ENCODE measurements around the gene FBXL17.

FBXL17 gene

DNA sequence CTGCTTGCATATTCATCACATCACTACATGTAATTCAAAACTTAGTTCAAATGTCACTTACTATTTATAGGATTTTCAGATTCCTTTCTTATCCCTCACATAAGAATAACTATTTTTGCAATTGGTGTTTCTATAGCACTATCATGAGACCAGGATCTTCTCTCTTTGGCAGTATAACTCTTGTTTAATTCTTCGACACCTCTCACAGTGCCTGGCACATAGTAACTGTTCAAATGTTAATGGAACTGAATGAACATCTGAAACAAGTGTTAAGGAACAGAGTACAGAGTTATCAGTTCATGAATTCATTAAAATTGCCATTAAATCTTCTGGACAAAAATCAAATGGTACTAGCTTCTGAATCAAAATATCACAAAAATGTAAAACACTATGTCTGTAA, 40.0 kb downstream of the FBXL17 start:
- Histone ChIP-seq H3K79me2 (ENCODE audit: insufficient read depth, low read length) (no peaks in the 10 kb centered on the region), H3F3A (ENCODE audit: low read depth) (no peaks in the 10 kb centered on the region), H3K36me3 (ENCODE audit: insufficient read depth, low read length) (no peaks in the 10 kb centered on the region), H3K4me2 (ENCODE audit: low read depth, low read length, poor library complexity, severe bottlenecking) (no peak overlapping the region), H3K4me1 (ENCODE audit: insufficient read depth, low read length, poor library complexity, severe bottlenecking) (peaks cover 10% of the 10 kb centered on the region), H3K4me3 (ENCODE audit: low read length, poor library complexity, severe bottlenecking) (no peak overlapping the region), H3K9me2 (replicated peaks; ENCODE audit: low read depth, low read length) (no peaks in the 10 kb centered on the region), H4K20me1 (ENCODE audit: insufficient read depth, low read length, poor library complexity, severe bottlenecking) (no peaks in the 10 kb centered on the region), H2AFZ (ENCODE audit: low read length) (no peak overlapping the region), H3K9me3 (ENCODE audit: insufficient read depth, low read depth, low read length) (no peaks in the 10 kb centered on the region), H3K9ac (ENCODE audit: low read depth, low read length, poor library complexity, severe bottlenecking) (no peak overlapping the region), H3K27me3 (ENCODE audit: insufficient read depth, low read length, poor library complexity, severe bottlenecking) (no peaks in the 10 kb centered on the region)
- TF ChIP-seq, protein P1, sequence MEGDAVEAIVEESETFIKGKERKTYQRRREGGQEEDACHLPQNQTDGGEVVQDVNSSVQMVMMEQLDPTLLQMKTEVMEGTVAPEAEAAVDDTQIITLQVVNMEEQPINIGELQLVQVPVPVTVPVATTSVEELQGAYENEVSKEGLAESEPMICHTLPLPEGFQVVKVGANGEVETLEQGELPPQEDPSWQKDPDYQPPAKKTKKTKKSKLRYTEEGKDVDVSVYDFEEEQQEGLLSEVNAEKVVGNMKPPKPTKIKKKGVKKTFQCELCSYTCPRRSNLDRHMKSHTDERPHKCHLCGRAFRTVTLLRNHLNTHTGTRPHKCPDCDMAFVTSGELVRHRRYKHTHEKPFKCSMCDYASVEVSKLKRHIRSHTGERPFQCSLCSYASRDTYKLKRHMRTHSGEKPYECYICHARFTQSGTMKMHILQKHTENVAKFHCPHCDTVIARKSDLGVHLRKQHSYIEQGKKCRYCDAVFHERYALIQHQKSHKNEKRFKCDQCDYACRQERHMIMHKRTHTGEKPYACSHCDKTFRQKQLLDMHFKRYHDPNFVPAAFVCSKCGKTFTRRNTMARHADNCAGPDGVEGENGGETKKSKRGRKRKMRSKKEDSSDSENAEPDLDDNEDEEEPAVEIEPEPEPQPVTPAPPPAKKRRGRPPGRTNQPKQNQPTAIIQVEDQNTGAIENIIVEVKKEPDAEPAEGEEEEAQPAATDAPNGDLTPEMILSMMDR (conservative IDR thresholded peaks at IDR 0.05; ENCODE audit: low read length) = no peak

DNA sequence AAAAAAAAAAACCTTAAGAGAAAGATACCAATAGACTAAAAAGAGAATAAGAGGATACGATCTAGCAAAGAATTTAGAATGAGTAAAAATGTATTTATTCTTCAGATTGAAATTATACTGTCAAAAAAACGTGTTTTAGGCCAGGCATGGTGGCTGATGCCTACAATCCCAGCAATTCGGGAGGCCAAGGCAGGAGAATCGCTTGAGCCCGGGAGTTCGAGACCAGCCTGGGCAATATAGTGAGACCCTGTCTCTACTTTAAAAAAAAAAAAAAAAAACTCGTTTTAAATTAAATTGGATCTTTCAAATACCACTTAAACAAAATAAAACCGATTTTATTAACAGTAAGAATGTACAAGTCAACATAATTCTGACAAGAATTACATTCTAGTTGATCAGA, 41.8 kb downstream of the FBXL17 start:
- Histone ChIP-seq H3K9ac (ENCODE audit: low read depth, low read length, poor library complexity, severe bottlenecking) (no peak overlapping the region), H3K4me3 (ENCODE audit: low read length, poor library complexity, severe bottlenecking) (no peak overlapping the region), H3K9me3 (ENCODE audit: insufficient read depth, low read depth, low read length) (no peaks in the 10 kb centered on the region), H4K20me1 (ENCODE audit: insufficient read depth, low read length, poor library complexity, severe bottlenecking) (no peaks in the 10 kb centered on the region), H3K36me3 (ENCODE audit: insufficient read depth, low read length) (no peaks in the 10 kb centered on the region), H3K9me2 (replicated peaks; ENCODE audit: low read depth, low read length) (no peaks in the 10 kb centered on the region), H3K4me2 (ENCODE audit: low read depth, low read length, poor library complexity, severe bottlenecking) (no peak overlapping the region), H2AFZ (ENCODE audit: low read length) (no peak overlapping the region), H3K27me3 (ENCODE audit: insufficient read depth, low read length, poor library complexity, severe bottlenecking) (no peaks in the 10 kb centered on the region), H3K79me2 (ENCODE audit: insufficient read depth, low read length) (no peaks in the 10 kb centered on the region), H3F3A (ENCODE audit: low read depth) (no peaks in the 10 kb centered on the region), H3K4me1 (ENCODE audit: insufficient read depth, low read length, poor library complexity, severe bottlenecking) (peaks cover 10% of the 10 kb centered on the region)
- no peak for TF ChIP-seq EZH2phosphoT487 (IDR thresholded peaks at IDR 0.05; ENCODE audit: borderline replicate concordance)
- TF ChIP-seq, protein P1 (conservative IDR thresholded peaks at IDR 0.05; ENCODE audit: low read length) = no peak

DNA sequence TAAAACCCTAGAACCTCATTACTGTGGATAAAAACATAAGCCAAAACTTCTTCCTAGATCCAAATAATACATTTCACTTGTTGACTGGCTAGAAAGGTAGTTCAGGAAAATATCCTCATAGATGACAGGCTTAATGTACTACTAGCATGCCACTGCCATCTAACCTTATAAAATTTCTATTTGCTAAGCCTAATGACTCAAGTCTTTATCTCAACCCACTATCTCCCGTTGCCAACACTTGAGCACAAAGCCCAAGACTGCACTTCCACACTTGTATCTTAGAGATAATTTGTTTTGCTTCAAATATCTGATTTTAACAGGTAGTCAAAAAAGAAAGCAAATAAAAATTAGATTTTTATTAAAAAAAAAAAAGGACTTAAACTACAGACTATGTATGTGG, 42.7 kb downstream of the FBXL17 start:
- H3K9ac ChIP-seq (ENCODE audit: low read depth, low read length, poor library complexity, severe bottlenecking) = no peak overlapping the region
- TF ChIP-seq, protein P1 (conservative IDR thresholded peaks at IDR 0.05; ENCODE audit: low read length) = no peak
- no peak for TF ChIP-seq EZH2phosphoT487 (IDR thresholded peaks at IDR 0.05; ENCODE audit: borderline replicate concordance)
- H3K4me1 ChIP-seq (ENCODE audit: insufficient read depth, low read length, poor library complexity, severe bottlenecking) = peaks cover 4% of the 10 kb centered on the region
- H3K27me3 ChIP-seq (ENCODE audit: insufficient read depth, low read length, poor library complexity, severe bottlenecking) = no peaks in the 10 kb centered on the region
- no peak overlapping the region for H3K4me3 ChIP-seq (ENCODE audit: low read length, poor library complexity, severe bottlenecking)
- H3K9me2 ChIP-seq (replicated peaks; ENCODE audit: low read depth, low read length) = no peaks in the 10 kb centered on the region
- no peaks in the 10 kb centered on the region for H3F3A ChIP-seq (ENCODE audit: low read depth)
- no peaks in the 10 kb centered on the region for H3K36me3 ChIP-seq (ENCODE audit: insufficient read depth, low read length)
- H3K79me2 ChIP-seq (ENCODE audit: insufficient read depth, low read length) = no peaks in the 10 kb centered on the region
- no peak overlapping the region for H3K4me2 ChIP-seq (ENCODE audit: low read depth, low read length, poor library complexity, severe bottlenecking)
- no peaks in the 10 kb centered on the region for H3K9me3 ChIP-seq (ENCODE audit: insufficient read depth, low read depth, low read length)
- no peak overlapping the region for H2AFZ ChIP-seq (ENCODE audit: low read length)
- H4K20me1 ChIP-seq (ENCODE audit: insufficient read depth, low read length, poor library complexity, severe bottlenecking) = no peaks in the 10 kb centered on the region
